ENCODE data around the gene MGMT.

MGMT gene

DNA sequence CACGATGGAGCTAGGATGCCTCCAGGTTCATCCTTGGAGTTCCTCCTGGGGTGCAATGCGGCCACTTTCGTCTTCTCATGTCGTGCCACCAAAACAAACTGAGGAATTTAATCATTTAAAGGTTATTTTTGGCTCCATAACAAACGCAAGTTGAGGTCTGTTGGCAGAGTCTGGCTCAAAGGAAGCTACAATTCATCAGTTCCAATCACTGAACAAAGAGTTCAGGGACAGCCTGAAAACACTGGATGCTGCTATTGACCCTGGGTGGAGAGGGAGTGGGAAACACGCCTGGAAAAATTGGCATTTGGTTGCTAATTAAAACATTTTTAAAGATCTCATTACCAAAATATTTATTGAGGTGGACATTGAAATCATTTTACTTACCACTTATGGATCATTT, 11.4 kb upstream of the MGMT start:
- DNase-seq (ENCODE audit: low read depth in 2 of 2) = no peak

DNA sequence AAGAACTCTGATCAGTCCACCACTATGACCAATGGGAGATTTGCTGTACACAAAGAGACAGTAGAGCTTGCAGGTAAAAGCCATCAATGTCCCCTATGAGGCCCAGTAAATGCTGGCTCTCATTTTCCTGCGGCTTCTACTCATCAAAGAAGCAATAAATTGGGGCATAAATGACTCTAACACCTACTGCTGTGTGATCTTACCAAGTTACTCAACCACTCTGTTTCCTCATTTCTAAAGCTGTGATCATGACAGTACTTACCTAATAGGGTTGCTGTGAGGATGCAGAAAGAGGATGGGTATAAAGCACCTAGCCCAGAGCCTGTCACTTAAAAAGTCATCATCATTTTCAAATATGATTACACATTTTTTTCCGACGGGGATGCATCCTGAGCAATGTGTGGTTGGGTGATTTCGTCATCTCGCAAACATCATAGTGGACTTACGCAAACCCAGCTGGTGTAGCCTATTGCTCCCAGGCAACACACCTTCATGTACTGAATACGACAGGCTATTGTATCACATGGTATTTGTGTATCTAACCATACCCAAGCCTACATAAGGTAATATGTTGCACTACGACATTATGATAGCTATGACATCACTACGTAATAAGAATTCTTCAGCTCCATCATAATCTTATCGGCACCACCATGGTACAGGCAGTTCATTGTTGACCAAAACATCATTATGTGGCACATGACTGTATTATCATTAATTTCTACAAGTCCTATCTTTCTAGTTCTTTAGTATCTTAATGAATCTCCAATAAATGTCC, 7.1 kb upstream of the MGMT start:
- no peak for DNase-seq (ENCODE audit: low read depth in 2 of 2)

DNA sequence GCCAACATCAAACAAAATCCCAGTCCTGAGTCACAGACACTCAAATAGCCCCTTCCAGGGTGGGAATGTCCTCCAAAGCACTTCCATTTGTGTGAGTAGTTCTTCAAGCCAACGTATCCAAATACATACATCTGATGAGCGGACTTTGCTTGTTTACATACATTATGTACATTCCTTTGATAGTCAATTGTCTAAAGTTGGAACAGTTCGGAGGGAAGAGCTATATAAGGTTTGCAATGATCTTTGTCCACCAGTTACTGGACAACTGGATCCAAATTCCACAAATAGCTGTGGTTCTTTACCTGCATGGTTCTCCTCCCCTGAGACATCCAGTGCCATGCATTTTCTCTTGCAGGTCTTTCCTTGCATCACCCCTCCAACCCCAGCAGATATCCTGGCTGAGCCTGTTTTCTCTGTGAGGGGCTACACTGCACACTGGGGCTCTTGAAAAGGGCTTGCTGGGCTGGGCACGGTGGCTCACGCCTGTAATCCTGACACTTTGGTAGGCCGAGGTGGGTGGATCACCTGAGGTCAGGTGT, 4.7 kb upstream of the MGMT start:
- no peak for DNase-seq (ENCODE audit: low read depth in 2 of 2)

DNA sequence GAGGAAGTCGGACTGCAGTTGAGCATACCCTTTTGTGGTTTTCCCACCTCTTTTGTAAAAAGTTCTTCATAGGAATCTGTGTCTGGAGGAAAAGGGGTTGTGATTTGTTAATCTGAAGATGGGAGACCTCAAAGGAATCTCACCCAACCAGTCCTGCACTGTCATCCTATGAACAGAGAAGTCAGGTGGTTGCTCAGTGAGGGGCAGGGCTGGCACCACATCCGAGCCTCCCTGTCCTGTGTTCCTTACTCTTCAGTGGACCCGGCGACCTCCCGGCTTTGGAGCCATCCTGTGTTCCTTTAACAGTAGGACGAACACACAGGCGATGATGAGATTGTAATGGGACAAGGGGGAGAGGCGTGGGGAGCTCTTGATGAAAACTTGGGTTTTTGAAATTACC, 2.8 kb upstream of the MGMT start:
- DNase-seq (ENCODE audit: low read depth in 2 of 2) = no peak

DNA sequence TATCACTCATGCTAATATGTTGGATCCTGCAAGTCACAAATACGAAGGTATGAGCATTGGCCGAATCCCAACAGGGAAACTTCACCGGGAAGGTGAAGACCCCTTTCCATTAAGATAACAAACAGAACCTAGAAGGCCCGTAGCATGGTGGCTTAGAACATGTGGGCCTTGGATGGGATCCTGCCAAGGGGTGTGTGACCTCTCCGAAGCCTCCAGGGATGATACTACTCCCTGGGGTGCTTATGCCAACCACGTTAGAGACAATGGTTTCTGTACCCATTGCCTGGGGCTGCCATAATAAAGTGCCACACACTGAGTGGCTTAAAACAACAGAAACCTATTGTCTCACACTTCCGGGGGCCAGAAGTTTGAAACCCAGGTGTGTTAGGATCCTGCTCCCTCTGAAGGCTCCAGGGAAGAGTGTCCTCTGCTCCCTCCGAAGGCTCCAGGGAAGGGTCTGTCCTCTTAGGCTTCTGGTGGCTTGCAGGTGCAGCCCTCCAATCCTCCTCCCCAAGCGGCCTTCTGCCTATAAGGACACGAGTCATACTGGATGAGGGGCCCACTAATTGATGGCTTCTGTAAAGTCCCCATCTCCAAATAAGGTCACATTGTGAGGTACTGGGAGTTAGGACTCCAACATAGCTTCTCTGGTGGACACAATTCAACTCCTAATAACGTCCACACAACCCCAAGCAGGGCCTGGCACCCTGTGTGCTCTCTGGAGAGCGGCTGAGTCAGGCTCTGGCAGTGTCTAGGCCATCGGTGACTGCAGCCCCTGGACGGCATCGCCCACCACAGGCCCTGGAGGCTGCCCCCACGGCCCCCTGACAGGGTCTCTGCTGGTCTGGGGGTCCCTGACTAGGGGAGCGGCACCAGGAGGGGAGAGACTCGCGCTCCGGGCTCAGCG, 992 bp upstream of the MGMT start:
- DNase-seq (ENCODE audit: low read depth in 2 of 2) = no peak

DNA sequence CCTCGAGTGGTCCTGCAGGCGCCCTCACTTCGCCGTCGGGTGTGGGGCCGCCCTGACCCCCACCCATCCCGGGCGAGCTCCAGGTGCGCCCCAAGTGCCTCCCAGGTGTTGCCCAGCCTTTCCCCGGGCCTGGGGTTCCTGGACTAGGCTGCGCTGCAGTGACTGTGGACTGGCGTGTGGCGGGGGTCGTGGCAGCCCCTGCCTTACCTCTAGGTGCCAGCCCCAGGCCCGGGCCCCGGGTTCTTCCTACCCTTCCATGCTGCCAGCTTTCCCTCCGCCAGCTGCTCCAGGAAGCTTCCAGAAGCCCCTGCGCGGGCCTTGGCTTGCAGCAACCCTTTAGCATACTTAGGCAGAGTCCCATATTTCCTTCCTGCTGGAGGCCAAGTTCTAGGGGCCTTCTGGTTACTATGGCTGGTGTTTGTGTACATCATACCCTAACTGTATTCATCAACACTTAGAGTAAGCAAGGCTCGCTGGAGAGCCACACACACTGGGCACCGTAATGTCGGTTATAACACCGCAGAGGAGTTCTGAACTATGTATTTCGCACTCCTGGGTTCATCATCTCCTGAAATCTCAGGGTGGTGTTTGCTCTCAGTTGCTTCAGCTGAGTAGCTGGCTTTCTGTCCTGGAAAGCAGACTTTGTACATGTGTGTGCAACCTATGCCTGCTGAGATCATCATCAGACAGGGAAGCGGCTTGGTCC, 471 bp downstream of the MGMT start:
- no peak for DNase-seq (ENCODE audit: low read depth in 2 of 2)

DNA sequence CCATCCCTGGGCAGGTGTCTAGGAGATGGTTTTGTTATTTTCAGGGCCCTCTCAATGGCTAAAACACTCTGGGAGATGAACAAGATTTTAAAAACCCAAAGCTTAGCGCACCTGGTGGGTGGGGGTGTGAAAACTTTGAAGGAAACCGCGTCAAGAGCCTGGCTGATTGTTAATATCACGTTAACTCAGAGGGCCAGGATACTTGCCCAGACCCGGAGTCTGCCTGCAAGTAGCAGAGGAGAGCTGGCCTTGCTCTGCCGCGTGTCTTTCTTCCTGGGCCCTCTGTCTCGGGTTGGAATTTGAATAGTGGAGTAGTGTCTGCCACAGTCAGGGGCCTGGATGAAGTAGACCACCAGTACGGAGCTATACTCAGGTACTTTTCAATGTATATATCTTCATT, 1.1 kb downstream of the MGMT start:
- no peak for DNase-seq (ENCODE audit: low read depth in 2 of 2)

DNA sequence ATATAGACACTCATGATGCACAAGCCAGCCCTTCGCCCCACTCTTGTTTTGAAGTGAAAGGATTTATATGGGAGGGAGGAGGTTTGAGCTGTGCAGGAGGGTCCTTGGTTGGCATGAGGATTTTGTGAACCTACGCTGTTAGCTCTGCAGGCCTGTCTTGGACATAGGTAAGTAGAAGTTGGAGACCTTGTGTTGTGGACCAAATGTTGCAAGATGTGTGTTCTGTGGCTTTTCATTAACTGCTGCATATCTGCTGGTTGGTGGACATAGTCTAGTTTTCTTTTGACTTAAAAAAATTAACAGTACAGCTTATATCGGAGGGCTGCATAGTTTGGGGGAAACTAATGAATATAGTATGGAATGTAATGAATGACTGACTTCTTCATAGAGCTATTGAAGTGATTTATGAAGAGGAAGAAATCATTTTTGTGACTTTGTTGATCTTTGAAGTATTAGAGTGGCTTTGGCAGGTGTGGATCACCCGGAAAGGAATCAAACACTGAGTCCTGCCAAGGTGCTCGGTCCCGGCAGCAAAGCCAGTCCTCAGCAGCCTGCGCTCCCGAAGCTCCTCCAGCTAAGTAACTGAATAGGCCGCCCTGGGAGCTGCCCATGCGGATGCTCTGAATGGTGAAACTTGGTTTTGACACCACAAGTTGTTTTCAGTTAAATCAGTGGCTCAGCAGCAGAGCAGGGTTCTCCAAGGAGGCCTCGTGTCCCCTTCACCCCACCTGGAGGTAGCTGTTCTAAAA, 3.2 kb downstream of the MGMT start:
- DNase-seq (ENCODE audit: low read depth in 2 of 2) = no peak

DNA sequence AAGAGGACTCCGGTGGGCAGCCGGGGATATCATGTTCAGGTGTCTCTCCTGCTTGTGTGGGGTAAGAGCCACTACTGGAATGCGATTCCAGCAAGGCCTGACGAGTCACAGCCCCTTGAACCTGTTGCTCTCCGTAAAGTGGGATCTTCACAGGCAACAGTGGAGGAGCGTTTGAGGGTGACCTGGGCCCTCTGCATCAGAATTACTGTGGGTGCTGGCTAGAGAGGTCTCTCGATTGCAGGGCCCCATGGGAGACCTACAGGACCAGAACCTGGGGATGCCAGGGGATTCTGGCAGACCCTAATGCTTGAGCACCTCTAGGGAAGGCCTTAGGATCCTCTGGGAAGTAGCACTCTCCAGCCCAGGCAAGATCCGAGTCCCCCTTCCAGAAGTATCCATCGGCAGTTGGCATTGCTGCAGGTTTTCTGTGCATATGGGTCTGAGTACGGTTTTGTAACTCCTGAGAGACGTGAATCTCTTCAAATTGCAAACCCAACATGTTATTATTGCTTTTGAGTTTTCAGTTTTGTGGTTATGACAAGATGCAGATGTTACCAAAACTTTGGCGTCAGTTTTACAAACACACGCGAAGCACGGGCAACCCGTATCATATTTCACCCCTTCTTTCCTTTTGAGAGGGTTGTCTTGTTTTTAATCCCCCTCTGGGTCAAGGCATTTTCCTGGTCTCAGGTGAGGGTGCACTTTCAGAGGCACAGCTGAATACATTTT, 4.6 kb downstream of the MGMT start:
- no peak for DNase-seq (ENCODE audit: low read depth in 2 of 2)

DNA sequence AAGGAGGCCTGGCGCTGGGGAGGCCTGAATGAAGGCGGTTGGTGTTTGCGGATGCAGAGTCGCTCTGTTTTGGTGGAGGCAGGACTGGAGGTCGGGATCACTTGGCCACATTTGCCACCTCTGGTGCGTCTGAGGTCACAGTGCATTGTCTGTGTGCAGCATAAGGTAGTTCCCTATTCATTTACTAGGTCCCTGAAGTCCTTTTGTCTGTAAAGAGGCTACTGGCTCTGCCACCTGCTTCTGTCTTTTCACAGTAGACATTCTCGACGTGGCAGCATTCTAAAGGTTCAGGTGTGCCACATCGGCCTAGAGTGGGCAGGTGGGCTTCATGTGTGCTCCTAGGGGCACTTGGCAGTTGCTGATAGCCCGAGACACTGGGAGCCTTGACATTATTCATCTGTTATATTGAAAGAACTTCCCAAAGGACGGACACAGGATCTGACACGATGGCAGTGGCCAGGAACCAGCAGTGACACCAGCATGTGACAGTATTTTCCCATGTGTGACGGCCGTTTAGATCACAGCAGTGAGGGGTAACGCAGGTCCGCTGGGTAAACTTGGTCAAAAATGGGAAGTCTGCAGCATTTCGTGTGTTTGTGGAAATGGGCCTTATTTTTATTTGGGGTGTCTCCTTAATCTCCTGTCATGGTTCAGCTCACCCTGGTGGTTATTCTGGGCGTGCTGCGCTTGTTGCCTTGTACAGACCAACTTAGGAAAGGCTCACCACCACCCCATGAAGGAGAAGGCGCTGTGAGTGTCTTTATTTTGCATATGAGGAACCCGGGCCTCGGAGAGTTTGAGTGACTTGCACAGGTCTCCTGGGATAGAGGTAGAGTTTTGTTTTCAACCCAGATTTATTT, 5.9 kb downstream of the MGMT start:
- DNase-seq (ENCODE audit: low read depth in 2 of 2) = no peak

DNA sequence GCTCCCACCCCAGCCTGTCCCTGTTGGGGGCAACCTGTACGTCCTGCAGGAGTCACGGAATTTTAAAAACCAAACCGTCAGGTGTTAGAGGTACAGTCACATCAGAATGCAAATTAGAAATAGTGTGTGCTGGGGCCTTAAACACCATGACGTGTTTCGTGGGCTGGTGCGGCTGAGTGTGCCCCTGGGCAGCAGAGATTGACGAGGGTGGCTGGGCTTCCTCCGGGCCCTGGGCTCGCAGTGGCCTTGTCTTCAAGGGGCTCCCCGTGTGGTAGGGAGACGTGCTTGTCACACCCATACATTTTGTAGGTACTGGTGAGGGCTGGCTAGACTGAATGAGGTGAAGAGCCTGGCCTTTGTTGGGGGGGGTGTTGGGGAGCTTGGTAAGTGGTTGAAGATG, 7.6 kb downstream of the MGMT start:
- DNase-seq (ENCODE audit: low read depth in 2 of 2) = no peak

DNA sequence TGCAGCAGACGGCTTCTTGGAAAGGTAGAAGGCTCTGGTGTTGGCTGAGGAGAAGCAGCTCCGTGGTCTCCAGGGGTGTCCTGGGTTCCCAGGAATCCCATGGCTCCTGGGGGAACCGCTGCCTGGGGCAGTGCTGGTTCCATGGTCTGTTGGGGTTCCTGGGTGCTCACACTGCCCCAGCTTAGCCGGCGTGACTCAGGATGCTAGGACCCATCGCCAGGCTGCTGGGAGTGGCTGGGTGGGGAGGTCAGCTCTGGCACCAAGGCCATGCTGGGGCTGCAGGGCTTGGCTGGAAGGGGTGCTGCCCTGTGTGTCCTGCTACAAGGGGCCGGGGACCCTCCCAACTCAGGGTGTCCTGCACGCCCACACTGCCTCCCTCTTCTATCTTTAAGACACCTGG, 9.4 kb downstream of the MGMT start:
- no peak for DNase-seq (ENCODE audit: low read depth in 2 of 2)

DNA sequence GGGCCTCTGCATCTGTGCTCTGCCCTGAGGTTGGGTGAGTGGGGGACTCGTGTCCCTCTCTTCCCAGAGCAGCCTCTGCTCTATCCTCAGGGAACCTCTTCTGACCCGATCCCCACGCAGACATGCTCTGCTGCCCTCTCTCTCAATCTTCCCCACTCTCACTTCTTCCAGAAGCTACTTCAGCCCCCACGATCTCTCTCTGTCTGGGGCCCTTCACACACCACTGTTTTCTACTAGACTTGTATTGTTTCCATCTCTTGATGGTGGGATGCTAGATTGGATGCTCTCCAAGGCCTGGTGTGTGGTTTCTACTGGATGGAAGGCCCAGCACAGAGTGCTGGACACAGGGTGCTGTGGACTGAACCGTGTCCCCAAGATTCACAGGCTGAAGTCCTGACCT, 10.0 kb downstream of the MGMT start:
- DNase-seq (ENCODE audit: low read depth in 2 of 2) = no peak

DNA sequence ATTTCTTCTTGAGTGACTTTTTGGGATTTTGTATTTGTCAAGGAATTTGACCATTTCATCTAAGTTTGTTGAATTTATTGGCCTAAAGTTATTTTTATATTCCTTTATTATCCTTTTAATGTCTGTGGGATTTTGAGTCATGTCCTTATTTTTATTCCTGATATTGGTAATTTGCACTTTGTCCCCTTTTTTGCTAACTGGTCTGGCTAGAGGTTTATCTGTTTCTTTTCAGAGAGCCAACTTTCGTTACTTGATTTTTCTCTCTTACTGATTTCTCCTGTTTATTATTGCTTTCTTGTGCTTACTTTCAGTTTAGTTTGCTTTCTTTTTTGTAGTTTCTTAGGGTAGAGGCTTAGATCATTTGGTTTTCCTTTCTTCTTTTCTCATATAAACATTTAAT, 14.6 kb downstream of the MGMT start:
- no peak for DNase-seq (ENCODE audit: low read depth in 2 of 2)

DNA sequence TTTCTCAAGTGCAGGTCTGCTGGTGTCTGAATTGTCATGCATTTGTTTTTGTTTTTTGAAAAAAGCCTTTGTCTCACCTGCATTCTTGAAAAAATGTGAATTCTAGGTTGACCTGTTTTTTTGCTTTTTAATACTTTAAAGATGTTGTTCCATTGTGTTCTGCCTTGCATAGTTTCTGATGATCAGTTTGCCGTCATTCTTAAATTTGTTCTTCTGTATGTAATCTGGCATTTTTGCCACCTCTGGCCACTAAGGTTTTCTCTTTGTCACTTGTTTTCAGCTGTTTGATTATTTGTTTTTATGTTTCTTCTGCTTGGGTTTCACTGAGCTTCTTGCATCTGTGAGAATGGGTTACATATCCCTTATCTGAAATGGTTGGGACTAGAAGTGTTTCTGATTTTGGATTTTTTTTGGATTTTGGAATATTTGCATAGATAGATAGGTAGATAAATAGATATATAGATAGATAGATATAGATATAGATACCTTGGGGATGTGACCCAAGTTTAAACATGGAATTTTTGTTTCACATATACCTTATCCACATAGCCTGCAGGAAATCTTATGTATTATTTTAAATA, 16.5 kb downstream of the MGMT start:
- no peak for DNase-seq (ENCODE audit: low read depth in 2 of 2)

DNA sequence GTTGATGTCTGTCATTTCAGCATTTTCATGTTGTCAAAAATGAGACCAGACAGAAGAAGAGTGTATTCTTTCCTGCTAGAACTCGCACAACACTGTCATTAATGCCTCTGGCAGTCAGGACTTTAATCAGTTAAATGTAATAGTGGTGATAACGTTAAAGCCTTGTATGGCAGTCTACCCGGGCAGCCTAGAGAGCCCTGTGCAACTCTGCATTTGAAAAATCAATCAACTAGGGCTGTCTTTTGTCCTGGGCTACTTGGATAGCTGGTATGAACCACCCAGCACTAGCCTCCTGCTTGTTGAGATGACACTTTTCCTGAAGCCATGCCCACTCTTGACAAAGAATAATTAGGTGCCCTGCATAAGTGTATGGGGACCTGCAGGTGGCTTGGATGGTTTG, 19.8 kb downstream of the MGMT start:
- DNase-seq (ENCODE audit: low read depth in 2 of 2) = no peak

DNA sequence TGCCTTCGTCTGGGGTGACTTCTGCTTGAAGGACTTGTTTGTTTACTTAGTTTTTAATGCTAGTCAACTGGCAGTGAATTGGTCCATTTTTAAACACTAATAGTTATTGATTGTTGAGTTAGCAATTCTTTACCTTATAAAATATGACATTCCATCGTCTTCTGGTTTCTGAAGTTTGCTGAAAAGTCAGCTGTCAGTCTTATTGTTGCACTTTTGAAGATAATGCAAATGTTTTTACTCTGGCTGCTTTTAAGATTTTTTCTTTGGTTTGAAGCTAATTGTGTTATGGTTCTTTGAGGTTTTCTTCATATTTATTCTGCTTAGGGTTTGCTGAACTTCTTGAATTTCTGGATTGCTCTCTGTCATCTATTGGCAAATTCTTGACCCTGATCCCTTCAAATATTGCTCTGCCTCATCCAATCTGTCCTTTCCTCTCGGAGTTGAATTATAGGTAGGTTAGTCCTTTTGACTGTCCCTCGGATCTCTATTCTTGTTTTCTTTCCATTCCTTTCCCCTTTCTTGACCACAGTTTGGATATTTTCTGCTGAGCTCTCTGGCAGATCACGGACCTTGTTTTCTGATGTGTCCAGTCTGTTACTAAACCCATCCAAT, 24.2 kb downstream of the MGMT start:
- no peak for DNase-seq (ENCODE audit: low read depth in 2 of 2)

DNA sequence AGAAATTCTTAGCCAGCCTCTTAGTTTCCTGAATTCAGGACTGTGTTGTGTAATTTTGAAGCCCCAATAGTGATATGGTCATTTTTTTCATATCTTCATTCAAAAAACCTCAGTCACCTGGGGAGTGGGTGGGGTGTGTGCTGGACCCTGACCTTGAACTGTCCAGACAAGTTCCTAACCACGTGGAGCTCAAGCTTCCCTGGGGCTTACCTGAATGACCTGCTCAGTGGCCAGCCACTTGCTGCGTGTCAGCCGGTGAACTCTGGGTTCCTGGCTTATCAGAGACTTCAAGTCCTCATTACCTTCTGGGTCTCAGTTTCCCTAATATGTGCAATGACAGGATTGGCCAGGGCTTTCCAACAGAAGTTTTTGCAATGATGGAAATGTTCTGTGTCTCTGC, 27.1 kb downstream of the MGMT start:
- no peak for DNase-seq (ENCODE audit: low read depth in 2 of 2)

DNA sequence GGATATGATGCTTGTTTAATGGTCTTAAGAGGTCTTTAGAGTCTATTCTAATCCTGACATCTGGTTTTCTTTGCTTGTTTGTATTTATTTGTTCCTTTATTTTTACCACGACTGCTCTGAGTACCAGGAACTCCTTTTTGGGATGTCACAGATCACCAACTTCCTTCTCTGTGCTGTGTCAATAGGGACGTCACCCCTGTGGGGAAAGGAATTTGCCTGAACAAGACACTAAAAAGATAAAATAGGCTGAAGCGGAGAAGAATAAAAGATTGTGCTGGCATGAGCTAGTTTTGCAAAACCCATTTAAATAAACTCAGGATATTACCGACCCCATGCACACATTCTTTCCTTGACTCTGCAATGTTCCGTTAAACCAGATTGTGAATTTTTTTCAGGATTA, 27.7 kb downstream of the MGMT start:
- no peak for DNase-seq (ENCODE audit: low read depth in 2 of 2)
